HG03108 (cell line): ENCODE results near the gene HES1.

Source experiments
- ATAC-seq: cut with Tn5 transposase; IDR thresholded peaks from one replicate; pipeline ENCODE4 v1.9.1; 2021; ENCODE audit warnings: moderate library complexity; ENCODE audit not compliant: unreplicated experiment

HES1 gene

GRCh38 chr3:194101592-194102432 is 34.1 kb upstream of the HES1 start:
- ATAC-seq = peak; percentile 18

GRCh38 chr3:194102436-194102835 is 33.5 kb upstream of the HES1 start:
- peak; percentile 22 for ATAC-seq

- ATAC-seq = peak; percentile 20
Observed at GRCh38 chr3:194103505-194103904, 32.4 kb upstream of the HES1 start.

- ATAC-seq = peak; percentile 24
Observed at GRCh38 chr3:194103983-194104751, 31.8 kb upstream of the HES1 start.

GRCh38 chr3:194105292-194105691 is 30.7 kb upstream of the HES1 start:
- ATAC-seq = no peak

- no peak for ATAC-seq
Observed at GRCh38 chr3:194107107-194107506, 28.8 kb upstream of the HES1 start.

- ATAC-seq = no peak
Observed at GRCh38 chr3:194109192-194109863, 26.6 kb upstream of the HES1 start.

GRCh38 chr3:194110483-194110882 is 25.5 kb upstream of the HES1 start:
- no peak for ATAC-seq

- ATAC-seq = no peak
Observed at GRCh38 chr3:194111336-194111735, 24.6 kb upstream of the HES1 start.

- no peak for ATAC-seq
Observed at GRCh38 chr3:194112120-194113106, 23.5 kb upstream of the HES1 start.

GRCh38 chr3:194114123-194114522 is 21.8 kb upstream of the HES1 start:
- no peak for ATAC-seq

GRCh38 chr3:194117104-194117845 is 18.7 kb upstream of the HES1 start:
- no peak for ATAC-seq

- no peak for ATAC-seq
Observed at GRCh38 chr3:194118920-194119319, 17.0 kb upstream of the HES1 start.

- ATAC-seq = no peak
Observed at GRCh38 chr3:194119831-194120590, 15.9 kb upstream of the HES1 start.

GRCh38 chr3:194120789-194121770 is 14.9 kb upstream of the HES1 start:
- no peak for ATAC-seq

GRCh38 chr3:194121891-194122631 is 13.9 kb upstream of the HES1 start:
- no peak for ATAC-seq

GRCh38 chr3:194123726-194124125 is 12.2 kb upstream of the HES1 start:
- no peak for ATAC-seq
